Calu3 (cell line): ENCODE data around the gene FZR1. TPM values are rescaled to one million over a fixed set of nuclear protein-coding genes. Genes with fewer than 3 reads are reported as not detected.

Experiments
- BruUV-seq: library from RNA; stranded (reverse); fragments of 400-500 nt; replicated peaks from 2 replicates; lab custom pipeline; 2021; lab: Mats Ljungman, UMichigan
- CTCF ChIA-PET: fragments of 300-600 bp; sonication (Branson Sonifier 250); formaldehyde crosslinking; loops from one replicate; lab custom pipeline; 2022; ENCODE audit warnings: antibody characterized with exemption; lab: Charles Lee
- DNase-seq: peaks from one replicate; pipeline ENCODE4 v3.0.0; 2022
- H3K27ac Mint-ChIP-seq: one replicate; pipeline ENCODE4 v1.8.0; 2022; ENCODE audit warnings: mixed read lengths; ENCODE audit not compliant: unreplicated experiment
- H3K27me3 Mint-ChIP-seq: one replicate; pipeline ENCODE4 v1.8.0; 2022; ENCODE audit warnings: mixed read lengths; ENCODE audit not compliant: unreplicated experiment
- H3K36me3 Mint-ChIP-seq: one replicate; pipeline ENCODE4 v1.8.0; 2022; ENCODE audit warnings: mild to moderate bottlenecking, moderate library complexity, mixed read lengths; ENCODE audit not compliant: insufficient read depth, unreplicated experiment
- H3K4me1 Mint-ChIP-seq: one replicate; pipeline ENCODE4 v1.8.0; 2022; ENCODE audit warnings: mild to moderate bottlenecking, low read depth, mixed read lengths; ENCODE audit not compliant: unreplicated experiment
- H3K4me3 Mint-ChIP-seq: one replicate; pipeline ENCODE4 v1.8.0; 2022; ENCODE audit warnings: mild to moderate bottlenecking, low read depth, moderate library complexity, mixed read lengths; ENCODE audit not compliant: unreplicated experiment
- H3K9me3 Mint-ChIP-seq: one replicate; pipeline ENCODE4 v1.8.0; 2022; ENCODE audit warnings: low read depth, mixed read lengths; ENCODE audit not compliant: unreplicated experiment
- intact Hi-C: fragments of 100-400 bp; cut with micrococcal nuclease; formaldehyde crosslinking; loops from one replicate; pipeline ENCODE4 v1.10.0; 2022; ENCODE audit not compliant: unreplicated experiment
- total RNA-seq: library from RNA; stranded (reverse); gene quantifications from 2 replicates; pipeline ENCODE4 v1.2.3, GENCODE V29; 2022
- TF ChIP-seq, protein P1 (sequence below): fragments of 200-600 bp; IDR thresholded peaks from one replicate; pipeline ENCODE4 v1.8.0; 2022; ENCODE audit warnings: antibody characterized with exemption; ENCODE audit not compliant: unreplicated experiment

Gene FZR1
- total RNA-seq, 1 experiment from 2014 or later = 33.1 TPM

DNA sequence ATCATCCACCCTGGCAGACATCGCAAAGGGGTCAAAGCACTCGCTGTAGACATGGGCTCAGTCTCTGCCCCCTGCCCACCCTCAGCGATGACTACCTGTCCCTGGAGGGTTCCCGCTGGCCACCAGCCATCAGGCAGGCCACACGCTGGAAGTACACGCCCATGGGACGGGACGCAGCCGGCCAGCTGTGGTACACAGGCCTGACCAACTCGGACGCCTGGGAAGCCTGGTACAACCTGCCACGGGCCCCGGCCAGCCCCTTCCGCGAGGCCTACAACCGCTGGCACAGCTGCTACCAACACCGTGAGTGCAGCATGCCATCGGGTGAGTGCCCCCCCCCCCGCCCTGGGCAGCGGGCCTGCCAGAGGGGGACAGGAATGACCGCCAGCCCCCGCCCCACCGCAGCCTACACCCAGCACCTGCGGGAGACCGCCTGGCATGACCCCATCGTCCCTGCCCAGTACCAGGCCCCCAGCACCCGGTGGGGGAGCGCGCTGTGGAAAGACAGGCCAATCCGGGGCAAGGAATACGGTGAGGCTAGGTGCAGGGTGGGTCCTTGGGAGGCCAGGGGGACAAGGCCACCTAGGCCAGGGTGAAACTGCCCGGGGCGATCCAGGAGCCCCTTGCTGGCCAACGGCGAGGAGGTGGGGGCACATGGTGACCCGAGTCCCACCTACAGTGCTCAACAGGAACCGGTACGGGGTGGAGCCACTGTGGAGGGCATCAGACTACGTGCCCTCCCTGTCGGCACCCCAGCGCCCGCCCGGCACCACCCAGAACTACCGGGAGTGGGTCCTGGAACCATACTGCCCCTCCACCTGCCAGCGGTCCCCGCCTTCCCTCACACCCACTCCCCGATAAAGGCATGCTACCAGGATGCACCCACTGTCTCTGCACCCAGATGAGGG, 37.3 kb downstream of the FZR1 start:
- H3K4me3 Mint-ChIP-seq = no peak overlapping the region
- no peak overlapping the region for H3K27ac Mint-ChIP-seq
- CTCF ChIA-PET = no interaction called here
- H3K27me3 Mint-ChIP-seq = no peaks in the 10 kb centered on the region
- H3K4me1 Mint-ChIP-seq = peaks cover 12% of the 10 kb centered on the region
- intact Hi-C loops = no loop called here
- TF ChIP-seq, protein P1, sequence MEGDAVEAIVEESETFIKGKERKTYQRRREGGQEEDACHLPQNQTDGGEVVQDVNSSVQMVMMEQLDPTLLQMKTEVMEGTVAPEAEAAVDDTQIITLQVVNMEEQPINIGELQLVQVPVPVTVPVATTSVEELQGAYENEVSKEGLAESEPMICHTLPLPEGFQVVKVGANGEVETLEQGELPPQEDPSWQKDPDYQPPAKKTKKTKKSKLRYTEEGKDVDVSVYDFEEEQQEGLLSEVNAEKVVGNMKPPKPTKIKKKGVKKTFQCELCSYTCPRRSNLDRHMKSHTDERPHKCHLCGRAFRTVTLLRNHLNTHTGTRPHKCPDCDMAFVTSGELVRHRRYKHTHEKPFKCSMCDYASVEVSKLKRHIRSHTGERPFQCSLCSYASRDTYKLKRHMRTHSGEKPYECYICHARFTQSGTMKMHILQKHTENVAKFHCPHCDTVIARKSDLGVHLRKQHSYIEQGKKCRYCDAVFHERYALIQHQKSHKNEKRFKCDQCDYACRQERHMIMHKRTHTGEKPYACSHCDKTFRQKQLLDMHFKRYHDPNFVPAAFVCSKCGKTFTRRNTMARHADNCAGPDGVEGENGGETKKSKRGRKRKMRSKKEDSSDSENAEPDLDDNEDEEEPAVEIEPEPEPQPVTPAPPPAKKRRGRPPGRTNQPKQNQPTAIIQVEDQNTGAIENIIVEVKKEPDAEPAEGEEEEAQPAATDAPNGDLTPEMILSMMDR = no peak
- H3K36me3 Mint-ChIP-seq = peaks cover 39% of the 10 kb centered on the region
- H3K9me3 Mint-ChIP-seq = no peaks in the 10 kb centered on the region
- DNase-seq = no peak
- BruUV-seq = no TSS peak

GRCh38 chr19:3544058-3544376, 37.9 kb downstream of the FZR1 start:
- TF ChIP-seq, protein P1 = no peak
- H3K36me3 Mint-ChIP-seq = peaks cover 37% of the 10 kb centered on the region
- no peaks in the 10 kb centered on the region for H3K9me3 Mint-ChIP-seq
- H3K4me1 Mint-ChIP-seq = peaks cover 12% of the 10 kb centered on the region
- H3K27ac Mint-ChIP-seq = no peak overlapping the region
- no peak overlapping the region for H3K4me3 Mint-ChIP-seq
- CTCF ChIA-PET = no interaction called here
- DNase-seq = no peak
- intact Hi-C loops = no loop called here
- H3K27me3 Mint-ChIP-seq = no peaks in the 10 kb centered on the region
- BruUV-seq = no TSS peak

GRCh38 chr19:3544742-3545668, 38.9 kb downstream of the FZR1 start:
- peaks cover 28% of the 10 kb centered on the region for H3K36me3 Mint-ChIP-seq
- H3K27me3 Mint-ChIP-seq = no peaks in the 10 kb centered on the region
- no peaks in the 10 kb centered on the region for H3K9me3 Mint-ChIP-seq
- peak; percentile 80 for DNase-seq
- TF ChIP-seq, protein P1 = peak; percentile 75
- H3K27ac Mint-ChIP-seq = no peak overlapping the region
- CTCF ChIA-PET = interaction anchor here (0.6 to 1.1 kb wide), 6 partner anchors 8 to 260 kb away, joined by 3 to 6 read pairs (median 3); no protein-coding TSS in a partner anchor
- no TSS peak for BruUV-seq
- H3K4me3 Mint-ChIP-seq = no peak overlapping the region
- peaks cover 12% of the 10 kb centered on the region for H3K4me1 Mint-ChIP-seq
- intact Hi-C loops = no loop called here

DNA sequence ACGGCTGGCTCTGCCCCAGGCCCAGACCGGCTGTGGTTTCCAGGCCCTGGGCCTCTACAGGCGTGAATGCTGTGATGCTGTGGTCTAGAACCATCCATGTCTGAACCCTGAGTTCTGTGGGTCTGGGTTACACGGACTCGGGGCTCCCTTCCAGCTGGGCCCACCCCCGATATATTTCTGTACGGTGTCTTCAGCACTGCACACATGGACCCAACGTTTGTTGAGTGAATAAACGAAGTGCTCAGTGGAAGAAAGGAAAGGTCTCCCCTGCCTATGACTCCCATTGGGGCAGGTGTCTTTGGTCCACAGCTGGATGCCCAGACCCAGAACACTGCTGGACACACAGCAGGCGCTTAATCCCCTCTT, 39.5 kb downstream of the FZR1 start:
- no peak for DNase-seq
- intact Hi-C loops = no loop called here
- peaks cover 12% of the 10 kb centered on the region for H3K4me1 Mint-ChIP-seq
- peaks cover 25% of the 10 kb centered on the region for H3K36me3 Mint-ChIP-seq
- no TSS peak for BruUV-seq
- TF ChIP-seq, protein P1 = no peak
- H3K27ac Mint-ChIP-seq = no peak overlapping the region
- CTCF ChIA-PET = interaction anchor here (1.0 to 1.1 kb wide), 2 partner anchors 9 to 23 kb away, joined by 3 read pairs; no protein-coding TSS in a partner anchor
- H3K27me3 Mint-ChIP-seq = no peaks in the 10 kb centered on the region
- H3K9me3 Mint-ChIP-seq = no peaks in the 10 kb centered on the region
- H3K4me3 Mint-ChIP-seq = no peak overlapping the region
